GM12865 (cell line): ENCODE data around the gene LNP1.
"Not testable (repeated sequence)": the region's sequence is repeated elsewhere in the genome, so short reads cannot be mapped to it uniquely, and the experiment has no call there.

ENCODE experiments used
- DNase-seq: peaks from one replicate; pipeline ENCODE4 v3.0.0; 2010; ENCODE audit warnings: low read depth
- H3K4me3 ChIP-seq: 2 replicates; pipeline ENCODE4 v1.5.1; 2011; ENCODE audit warnings: mild to moderate bottlenecking, low read depth, low read length, control low read depth
- CTCF ChIP-seq: IDR thresholded peaks from 2 replicates; pipeline ENCODE4 v1.5.1; 2011; ENCODE audit warnings: low read length, control low read depth, low read depth, inconsistent platforms; ENCODE audit not compliant: insufficient read depth; ENCODE audit errors: missing control alignments

The LNP1 gene

DNA sequence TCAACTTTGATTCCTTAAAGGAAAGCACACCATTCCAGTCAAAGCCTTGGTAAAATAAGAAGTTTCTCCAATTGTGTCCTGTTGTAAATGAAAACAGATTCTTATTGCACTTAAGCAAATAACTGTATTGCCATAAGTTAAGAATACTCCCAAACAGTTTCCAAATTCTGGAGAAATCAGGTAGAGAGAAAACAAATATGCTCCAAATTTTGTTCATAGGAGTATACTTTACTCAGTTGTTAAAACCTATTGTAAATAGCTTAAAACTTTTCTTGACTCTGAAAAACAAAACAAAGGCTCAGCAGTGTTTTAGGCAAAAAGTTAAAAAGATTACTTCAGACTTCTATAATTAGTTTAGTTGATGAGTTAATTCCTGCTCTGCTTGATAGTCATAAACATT lies 42.4 kb downstream of the LNP1 start:
- no peak overlapping the region for H3K4me3 ChIP-seq
- TF ChIP-seq CTCF, result no peak
- no peak for DNase-seq

DNA sequence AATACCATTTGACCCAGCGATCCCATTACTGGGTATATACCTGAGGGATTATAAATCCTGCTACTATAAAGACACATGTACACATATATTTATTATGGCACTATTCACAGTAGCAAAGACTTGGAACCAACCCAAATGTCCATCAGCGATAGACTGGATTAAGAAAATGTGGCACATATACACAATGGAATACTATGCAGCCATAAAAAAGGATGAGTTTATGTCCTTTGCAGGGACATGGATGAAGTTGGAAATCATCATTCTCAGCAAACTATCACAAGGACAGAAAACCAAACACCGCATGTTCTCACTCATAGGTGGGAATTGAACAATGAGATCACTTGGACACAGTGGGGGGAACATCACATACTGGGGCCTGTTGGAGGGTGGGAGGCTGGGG lies 45.7 kb downstream of the LNP1 start:
- H3K4me3 ChIP-seq, DNase-seq: not testable (repeated sequence)

DNA sequence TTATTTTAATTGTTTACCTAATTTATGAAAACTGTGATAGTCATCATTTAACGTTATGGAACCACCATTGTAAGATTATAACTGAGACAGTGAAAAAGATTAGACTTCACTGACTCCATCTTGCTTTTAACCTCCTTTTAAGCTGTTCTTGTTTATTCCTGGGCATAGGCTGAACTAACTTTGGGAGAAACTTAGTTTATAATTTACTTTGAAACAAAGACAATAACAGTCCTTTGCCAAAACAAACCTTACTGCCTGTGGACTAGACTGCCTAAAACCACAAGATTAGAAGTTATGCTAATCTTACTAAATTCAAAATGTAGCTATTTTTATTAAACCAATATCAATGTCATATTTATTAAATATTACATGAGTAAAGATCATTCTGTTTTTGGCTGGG lies 46.7 kb downstream of the LNP1 start:
- H3K4me3 ChIP-seq, result no peak overlapping the region
- no peak for TF ChIP-seq CTCF
- DNase-seq, result no peak

GRCh38 chr3:100449214-100449613 lies 47.9 kb downstream of the LNP1 start:
- no peak for TF ChIP-seq CTCF
- DNase-seq, result no peak

DNA sequence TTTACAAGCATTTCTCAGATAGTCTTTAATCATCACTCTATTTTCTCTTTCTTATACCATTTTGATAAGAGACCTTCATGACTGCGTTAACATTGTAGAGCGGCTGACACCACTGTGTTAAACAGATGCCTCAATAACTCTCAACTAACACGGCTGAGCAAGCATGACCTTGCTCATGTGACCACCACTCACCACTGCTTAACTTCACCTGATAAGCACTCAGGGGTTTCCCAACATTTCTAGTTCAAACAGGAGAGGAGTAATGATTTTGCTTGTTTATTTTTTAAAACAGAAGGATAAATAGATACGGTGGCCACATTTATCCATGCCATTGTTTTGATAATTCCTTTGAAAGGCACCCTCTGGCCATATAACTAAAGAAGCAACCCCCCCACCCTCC lies 53.3 kb downstream of the LNP1 start:
- no peak for DNase-seq

More at GRCh38 chr3:100449214-100449613, 47.9 kb downstream of the LNP1 start:
- no peak overlapping the region for H3K4me3 ChIP-seq

DNA sequence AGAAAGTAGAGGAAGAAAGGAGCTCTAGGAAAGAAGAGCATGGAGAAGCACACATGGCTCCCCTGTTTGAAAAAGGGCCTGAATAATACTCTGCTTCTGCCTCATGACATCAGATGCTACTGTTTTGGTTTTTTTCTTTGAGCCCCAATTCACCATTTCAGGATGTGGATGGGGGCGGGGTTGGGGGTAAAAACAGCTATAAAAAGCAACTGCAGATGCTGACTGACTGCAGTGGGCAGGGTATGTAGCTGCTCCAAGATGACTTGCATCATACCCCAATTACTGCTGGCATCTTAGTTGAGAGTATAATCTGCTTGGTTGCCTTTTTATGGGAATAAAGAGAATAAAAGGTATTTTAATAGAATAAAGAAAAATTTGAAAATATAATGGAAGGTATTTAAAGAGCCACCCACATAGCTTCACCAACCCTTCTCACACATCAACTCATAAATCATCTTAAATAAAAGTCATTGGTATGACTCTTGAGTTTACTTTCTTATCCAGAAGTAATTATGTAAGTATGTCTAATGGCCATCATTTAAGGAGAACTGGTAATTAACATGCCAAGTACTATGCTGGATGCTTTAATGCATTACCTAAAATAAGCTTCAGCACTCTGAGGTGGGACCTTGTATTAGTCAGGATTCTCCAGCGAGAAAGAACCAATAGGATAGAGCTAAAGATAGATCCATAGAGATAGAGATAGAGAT lies 54.7 kb downstream of the LNP1 start:
- no peak for TF ChIP-seq CTCF
- no peak for DNase-seq

More for the DNA sequence above, 53.3 kb downstream of the LNP1 start:
- no peak overlapping the region for H3K4me3 ChIP-seq
- no peak for TF ChIP-seq CTCF

DNA sequence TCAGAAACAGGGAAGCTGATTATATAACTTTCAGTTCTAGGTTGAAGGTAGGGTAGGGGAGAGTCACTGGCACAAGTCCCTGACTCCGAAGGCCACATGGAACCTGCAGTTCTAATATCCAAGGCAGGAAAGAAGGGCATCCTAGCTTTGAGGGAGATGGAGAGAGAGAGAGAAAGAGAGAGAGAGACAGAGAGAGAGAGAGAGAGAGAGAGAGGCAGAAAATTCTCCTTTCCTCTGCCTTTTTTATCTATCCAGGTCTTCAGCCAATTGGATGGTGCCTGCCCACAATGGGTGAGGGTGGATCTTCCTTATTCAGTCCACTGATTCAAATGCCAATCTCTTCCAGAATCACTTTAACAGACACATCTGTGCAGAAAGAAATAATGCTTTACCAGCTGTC lies 55.4 kb downstream of the LNP1 start:
- H3K4me3 ChIP-seq, result no peak overlapping the region
- DNase-seq, result no peak
- no peak for TF ChIP-seq CTCF

More for the DNA sequence above, 54.7 kb downstream of the LNP1 start:
- no peak overlapping the region for H3K4me3 ChIP-seq
